Measurements from ENCODE around the gene MLH1.

The MLH1 gene

DNA sequence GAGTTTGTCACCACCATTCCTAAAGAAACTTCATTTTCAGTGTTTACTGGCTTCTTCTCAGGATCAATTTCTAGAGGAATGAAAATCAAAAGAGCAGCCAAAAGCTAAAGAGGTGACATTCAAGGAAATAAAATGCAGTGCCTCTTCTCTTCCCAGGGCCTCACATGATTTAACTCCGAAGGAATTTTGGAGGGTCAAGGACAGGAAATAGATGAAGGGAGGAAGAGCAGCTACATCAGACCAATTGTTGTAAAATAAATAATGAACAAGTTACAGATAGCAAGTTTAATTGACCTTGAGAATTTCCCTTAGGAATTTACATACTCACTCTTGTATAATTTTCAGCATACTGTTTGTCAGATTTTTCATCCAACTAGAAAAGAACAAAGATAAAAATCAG lies 103.0 kb downstream of the MLH1 start:
- no peak for DNase-seq

GRCh38 chr3:37096975-37097374 lies 103.7 kb downstream of the MLH1 start:
- no peak for DNase-seq

- DNase-seq: no peak
Observed at GRCh38 chr3:37097776-37098175, 104.5 kb downstream of the MLH1 start.

DNA sequence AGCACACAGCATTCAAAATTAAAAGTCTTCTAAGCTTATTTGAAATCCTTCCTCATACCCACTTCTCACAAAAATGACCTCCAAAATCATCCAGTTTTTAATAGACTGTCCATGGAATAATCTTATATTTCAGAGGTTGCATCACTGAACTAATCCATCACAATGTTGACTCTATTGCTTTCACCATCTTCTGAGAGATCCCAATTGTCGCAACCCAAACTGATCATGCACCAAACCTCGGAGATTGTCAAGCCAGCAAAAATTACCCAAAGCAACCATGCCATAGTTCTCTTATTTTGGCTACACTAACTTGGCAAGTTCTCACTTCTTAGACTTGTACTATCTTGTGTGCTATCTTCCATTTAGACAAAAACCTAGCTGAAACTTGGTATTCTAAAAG lies 105.6 kb downstream of the MLH1 start:
- DNase-seq: no peak

GRCh38 chr3:37099469-37099868 lies 106.2 kb downstream of the MLH1 start:
- DNase-seq: no peak

- DNase-seq: no peak
Observed at GRCh38 chr3:37100411-37100810, 107.1 kb downstream of the MLH1 start.

Measured in bone marrow (tissue), 2 donors.